ENCODE data around the gene CABCOCO1.

DNA sequence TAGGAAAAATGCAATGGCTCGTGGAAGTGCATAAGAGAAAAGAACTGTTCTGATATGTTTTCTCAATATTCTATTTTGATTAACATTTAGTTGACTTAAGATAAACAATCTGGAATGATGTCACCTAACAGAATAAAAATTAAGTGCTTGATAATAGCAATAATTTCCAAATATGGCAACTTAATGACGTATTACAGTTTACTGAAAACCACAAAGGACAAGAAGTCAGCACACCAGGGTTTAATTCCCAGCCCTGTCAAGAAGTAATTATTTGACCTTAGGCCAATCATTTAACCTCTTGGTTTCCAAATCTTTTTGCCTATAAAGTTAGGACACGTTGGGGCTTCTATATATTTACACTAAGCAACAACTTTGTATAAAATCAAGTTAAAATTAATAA, 95.7 kb downstream of the CABCOCO1 start:
- TF ChIP-seq, protein P1, sequence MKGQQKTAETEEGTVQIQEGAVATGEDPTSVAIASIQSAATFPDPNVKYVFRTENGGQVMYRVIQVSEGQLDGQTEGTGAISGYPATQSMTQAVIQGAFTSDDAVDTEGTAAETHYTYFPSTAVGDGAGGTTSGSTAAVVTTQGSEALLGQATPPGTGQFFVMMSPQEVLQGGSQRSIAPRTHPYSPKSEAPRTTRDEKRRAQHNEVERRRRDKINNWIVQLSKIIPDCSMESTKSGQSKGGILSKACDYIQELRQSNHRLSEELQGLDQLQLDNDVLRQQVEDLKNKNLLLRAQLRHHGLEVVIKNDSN (IDR thresholded peaks at IDR 0.05; ENCODE audit: borderline replicate concordance, low read depth): no peak
- TF ChIP-seq, protein P2, sequence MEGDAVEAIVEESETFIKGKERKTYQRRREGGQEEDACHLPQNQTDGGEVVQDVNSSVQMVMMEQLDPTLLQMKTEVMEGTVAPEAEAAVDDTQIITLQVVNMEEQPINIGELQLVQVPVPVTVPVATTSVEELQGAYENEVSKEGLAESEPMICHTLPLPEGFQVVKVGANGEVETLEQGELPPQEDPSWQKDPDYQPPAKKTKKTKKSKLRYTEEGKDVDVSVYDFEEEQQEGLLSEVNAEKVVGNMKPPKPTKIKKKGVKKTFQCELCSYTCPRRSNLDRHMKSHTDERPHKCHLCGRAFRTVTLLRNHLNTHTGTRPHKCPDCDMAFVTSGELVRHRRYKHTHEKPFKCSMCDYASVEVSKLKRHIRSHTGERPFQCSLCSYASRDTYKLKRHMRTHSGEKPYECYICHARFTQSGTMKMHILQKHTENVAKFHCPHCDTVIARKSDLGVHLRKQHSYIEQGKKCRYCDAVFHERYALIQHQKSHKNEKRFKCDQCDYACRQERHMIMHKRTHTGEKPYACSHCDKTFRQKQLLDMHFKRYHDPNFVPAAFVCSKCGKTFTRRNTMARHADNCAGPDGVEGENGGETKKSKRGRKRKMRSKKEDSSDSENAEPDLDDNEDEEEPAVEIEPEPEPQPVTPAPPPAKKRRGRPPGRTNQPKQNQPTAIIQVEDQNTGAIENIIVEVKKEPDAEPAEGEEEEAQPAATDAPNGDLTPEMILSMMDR (IDR thresholded peaks at IDR 0.05): no peak
- TF ChIP-seq MEF2A (IDR thresholded peaks at IDR 0.05; ENCODE audit: borderline replicate concordance, low read depth) (no peak), POLR2AphosphoS5 (IDR thresholded peaks at IDR 0.05; ENCODE audit: low read depth, low read length) (no peak), EP300 (IDR thresholded peaks at IDR 0.05; ENCODE audit: borderline replicate concordance in 1 of 2, low read depth in 1 of 2, low read length in 1 of 2) (no peak), RAD21 (IDR thresholded peaks at IDR 0.05; ENCODE audit: low read length) (no peak), SMC3 (IDR thresholded peaks at IDR 0.05; ENCODE audit: low read depth, low read length) (no peak), FOXJ3 (CRISPR knock-in tag; IDR thresholded peaks at IDR 0.05) (no peak), TEAD4 (IDR thresholded peaks at IDR 0.05; ENCODE audit: borderline replicate concordance, insufficient read depth) (no peak), CHD2 (IDR thresholded peaks at IDR 0.05; ENCODE audit: low read length, partially characterized antibody) (no peak), GABPA (IDR thresholded peaks at IDR 0.05; ENCODE audit: low read depth) (no peak)
- TF ChIP-seq, protein P3, sequence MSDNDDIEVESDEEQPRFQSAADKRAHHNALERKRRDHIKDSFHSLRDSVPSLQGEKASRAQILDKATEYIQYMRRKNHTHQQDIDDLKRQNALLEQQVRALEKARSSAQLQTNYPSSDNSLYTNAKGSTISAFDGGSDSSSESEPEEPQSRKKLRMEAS (IDR thresholded peaks at IDR 0.05; ENCODE audit: low read depth): no peak
